Keratinocyte (primary cell): ENCODE data around the gene MIGA2. TPM values are rescaled to one million over a fixed set of nuclear protein-coding genes. Genes with fewer than 3 reads are reported as not detected.

ENCODE experiments used
- DNase-seq: peaks from one replicate; pipeline ENCODE4 v3.0.0-alpha.2; 2011; ENCODE audit warnings: low read depth, missing footprints, low spot score
- FAIRE-seq: peaks from 2 replicates; lab custom pipeline; 2011; peaks lifted over from hg19 to GRCh38; lab: Jason Lieb, UNC
- H2AFZ ChIP-seq: 2 replicates; pipeline ENCODE4 v1.6.0; 2012; ENCODE audit warnings: low read length, control low read depth, inconsistent platforms; ENCODE audit not compliant: control insufficient read depth
- H3K27ac ChIP-seq: 2 replicates; pipeline ENCODE4 v1.5.1; 2011; ENCODE audit warnings: low read length; ENCODE audit not compliant: control insufficient read depth, insufficient read depth
- H3K27me3 ChIP-seq: 3 replicates; pipeline ENCODE4 v1.6.0; 2011; ENCODE audit warnings: low read length; ENCODE audit not compliant: control insufficient read depth, insufficient read depth; ENCODE audit errors: extremely low read depth
- H3K36me3 ChIP-seq, 2 experiments: 2 replicates in 1 of 2; 3 replicates in 1 of 2; pipeline ENCODE4 v1.5.1; 2011; ENCODE audit warnings: low read length in 2 of 2, mild to moderate bottlenecking in 1 of 2; ENCODE audit not compliant: control insufficient read depth in 2 of 2, insufficient read depth in 2 of 2; ENCODE audit errors: extremely low read depth in 1 of 2
- H3K4me1 ChIP-seq: 3 replicates; pipeline ENCODE4 v1.5.1; 2011; ENCODE audit warnings: low read length; ENCODE audit not compliant: control insufficient read depth, insufficient read depth; ENCODE audit errors: extremely low read depth
- H3K4me2 ChIP-seq: 3 replicates; pipeline ENCODE4 v1.6.0; 2011; ENCODE audit warnings: low read depth, low read length; ENCODE audit not compliant: control insufficient read depth, insufficient read depth; ENCODE audit errors: extremely low read depth
- H3K4me3 ChIP-seq, 3 experiments: fragments of 200-600 bp in 1 of 3; sonication (generic) in 1 of 3; 2 replicates in 2 of 3; 3 replicates in 1 of 3; pipeline ENCODE4 v1.5.1; 2011 to 2016; ENCODE audit warnings: low read length in 3 of 3, mild to moderate bottlenecking in 3 of 3, control low read depth in 2 of 3, inconsistent platforms in 1 of 3, low read depth in 1 of 3, mixed read lengths in 1 of 3, mixed run types in 1 of 3, moderate library complexity in 1 of 3; ENCODE audit not compliant: control insufficient read depth in 2 of 3, insufficient read depth in 2 of 3; ENCODE audit errors: extremely low read depth in 1 of 3
- H3K79me2 ChIP-seq: 2 replicates; pipeline ENCODE4 v1.6.0; 2012; ENCODE audit warnings: low read length; ENCODE audit not compliant: control insufficient read depth, insufficient read depth
- H3K9ac ChIP-seq: 3 replicates; pipeline ENCODE4 v1.6.0; 2011; ENCODE audit warnings: low read length; ENCODE audit not compliant: control insufficient read depth, insufficient read depth; ENCODE audit errors: extremely low read depth
- H3K9me1 ChIP-seq: 3 replicates; pipeline ENCODE4 v1.6.0; 2011; ENCODE audit warnings: low read length; ENCODE audit not compliant: control insufficient read depth, insufficient read depth; ENCODE audit errors: extremely low read depth
- H3K9me3 ChIP-seq: 2 replicates; pipeline ENCODE4 v1.5.1; 2012; ENCODE audit warnings: low read depth, low read length; ENCODE audit not compliant: control insufficient read depth
- H4K20me1 ChIP-seq: 3 replicates; pipeline ENCODE4 v1.6.0; 2011; ENCODE audit warnings: low read length; ENCODE audit not compliant: control insufficient read depth, insufficient read depth; ENCODE audit errors: extremely low read depth
- CTCF ChIP-seq, 3 experiments: IDR thresholded peaks in 1 of 3; conservative IDR thresholded peaks in 1 of 3; optimal IDR thresholded peaks in 1 of 3; 2 replicates in 2 of 3; 3 replicates in 1 of 3; pipeline versions ENCODE3 to v1.5.1; 2011; ENCODE audit warnings: low read length in 3 of 3, mild to moderate bottlenecking in 3 of 3, moderate library complexity in 2 of 3, control low read depth in 1 of 3, inconsistent platforms in 1 of 3; ENCODE audit not compliant: insufficient read depth in 2 of 3; ENCODE audit errors: extremely low read depth in 1 of 3
- EZH2 ChIP-seq: IDR thresholded peaks from one replicate; pipeline ENCODE4 v1.6.1; 2012; ENCODE audit warnings: inconsistent platforms, mild to moderate bottlenecking, low read length, moderate library complexity
- dilution Hi-C: fragments of 300-500 bp; cut with MboI; formaldehyde crosslinking; loops from one replicate; pipeline ENCODE4 v1.7.0; 2020; ENCODE audit warnings: low sequenced_read_pairs; ENCODE audit not compliant: extremely low pct_ligation_motif_present
- polyA plus RNA-seq, 5 experiments: library from polyadenylated mRNA; depleted of rRNA in 3 of 5; stranded (reverse) in 3 of 5; stranded (forward) in 1 of 5; unstranded in 1 of 5; fragments of >200 nt; gene quantifications; 1 replicate in 1 of 5; 2 replicates in 3 of 5; 3 replicates in 1 of 5; pipeline versions ENCODE4 v1.2.1 to v1.2.3, GENCODE V29; 2011 to 2012; ENCODE audit warnings: missing spikeins in 2 of 5, low read depth in 1 of 5, low replicate concordance in 1 of 5

The MIGA2 gene
- polyA plus RNA-seq, 1 donor (not counting 4 experiments of a cell fraction or from before 2014, with no cell fraction given) = 8.5 TPM

- Histone ChIP-seq H3K27ac (no peak overlapping the region), H3K4me2 (no peak overlapping the region), H3K4me1 (no peaks in the 10 kb centered on the region), H3K4me3 (no peak overlapping the region), H3K36me3 (peaks cover 16 to 26% of the 10 kb centered on the region in 2 experiments), H3K9me1 (no peaks in the 10 kb centered on the region), H2AFZ (no peak overlapping the region), H3K9ac (no peak overlapping the region), H3K9me3 (no peaks in the 10 kb centered on the region), H3K79me2 (no peaks in the 10 kb centered on the region), H3K27me3 (no peaks in the 10 kb centered on the region), H4K20me1 (no peaks in the 10 kb centered on the region)
- FAIRE-seq (no peak), DNase-seq (no peak)
- dilution Hi-C loops = no loop called here
- TF ChIP-seq CTCF (optimal IDR thresholded peaks at IDR 0.05 in 1 of 3, IDR thresholded peaks at IDR 0.05 in 1 of 3, conservative IDR thresholded peaks at IDR 0.05 in 1 of 3; ENCODE audit: extremely low read depth in 1 of 3, insufficient read depth in 2 of 3, low read length in 3 of 3) = no peak
- no peak for TF ChIP-seq EZH2
Observed at GRCh38 chr9:129058965-129059795, 22.8 kb downstream of the MIGA2 start.

GRCh38 chr9:129059796-129060785, 23.7 kb downstream of the MIGA2 start:
- H2AFZ ChIP-seq = no peak overlapping the region
- no peak overlapping the region for H3K27ac ChIP-seq
- DNase-seq (no peak), FAIRE-seq (no peak)
- H3K9me1 ChIP-seq = no peaks in the 10 kb centered on the region
- H3K9ac ChIP-seq = no peak overlapping the region
- no peaks in the 10 kb centered on the region for H3K27me3 ChIP-seq
- H3K9me3 ChIP-seq = no peaks in the 10 kb centered on the region
- H4K20me1 ChIP-seq = no peaks in the 10 kb centered on the region
- no peak overlapping the region for H3K4me3 ChIP-seq
- peaks cover 16 to 28% of the 10 kb centered on the region in 2 experiments for H3K36me3 ChIP-seq
- H3K4me1 ChIP-seq = no peaks in the 10 kb centered on the region
- no peak overlapping the region for H3K4me2 ChIP-seq
- dilution Hi-C loops = no loop called here
- TF ChIP-seq EZH2 (no peak), CTCF (optimal IDR thresholded peaks at IDR 0.05 in 1 of 3, IDR thresholded peaks at IDR 0.05 in 1 of 3, conservative IDR thresholded peaks at IDR 0.05 in 1 of 3; ENCODE audit: extremely low read depth in 1 of 3, insufficient read depth in 2 of 3, low read length in 3 of 3) (no peak)
- no peaks in the 10 kb centered on the region for H3K79me2 ChIP-seq
